ENCODE results near the gene STX17. TPM values are rescaled to one million over a fixed set of nuclear protein-coding genes. Genes with fewer than 3 reads are reported as not detected.

Gene STX17
- 6.0 to 12.0 TPM (median 8.2 TPM) in 5 replicates for total RNA-seq (2022; extraction: Qiagen RNA extraction)

GRCh38 chr9:99906403-99907207 lies at the start of gene STX17:
Gene STX17, plus strand, starts transcription at chr9:99906654. Its CDS starts 8,586 bp downstream, at chr9:99915240.

Other genes starting within 250 kb of the STX17 start
- gene NR4A3, start 84.8 kb upstream of the STX17 start, total RNA-seq (2022; extraction: Qiagen RNA extraction), result 1.7 to 2.3 TPM (median 2.0 TPM) in 5 replicates
- 14.1 to 16.1 TPM (median 14.7 TPM) in 5 replicates for gene ERP44, start 192.3 kb downstream of the STX17 start, total RNA-seq (2022; extraction: Qiagen RNA extraction)
- gene INVS, start 192.6 kb downstream of the STX17 start, total RNA-seq (2022; extraction: Qiagen RNA extraction), result 7.7 to 11.2 TPM (median 10.5 TPM) in 5 replicates

Measured in A549 treated with Hydrocortisone at 1 μM for 4 hours (cell line).